Activated CD8-positive, alpha-beta memory T cell treated with anti-CD3 and anti-CD28 coated beads, Interleukin-2, amount 10 ng/mL, durations not matched to agents 7 days and 5 days (primary cell): ENCODE measurements around the gene GHRL. TPM values are rescaled to one million over a fixed set of nuclear protein-coding genes. Genes with fewer than 3 reads are reported as not detected.

Experiments
- ATAC-seq: fragments of 150-1000 bp; cut with Tn5 transposase; one replicate; pipeline ENCODE4 v1.10.0; 2021; ENCODE audit warnings: moderate library complexity
- CTCF ChIA-PET: fragments of 350-600 bp; sonication (Branson Sonifier 250); formaldehyde crosslinking; loops from one replicate; lab custom pipeline; 2021; ENCODE audit warnings: antibody characterized with exemption; lab: Charles Lee
- DNase-seq: peaks from one replicate; pipeline ENCODE4 v3.0.0-alpha.2; 2020
- H3K27ac Mint-ChIP-seq: one replicate; pipeline ENCODE4 v1.8.0; 2021; ENCODE audit warnings: mild to moderate bottlenecking, mixed read lengths
- H3K27me3 Mint-ChIP-seq: one replicate; pipeline ENCODE4 v1.8.0; 2021; ENCODE audit warnings: mixed read lengths
- H3K36me3 Mint-ChIP-seq: one replicate; pipeline ENCODE4 v1.8.0; 2021; ENCODE audit warnings: mild to moderate bottlenecking, mixed read lengths
- H3K4me1 Mint-ChIP-seq: one replicate; pipeline ENCODE4 v1.8.0; 2021; ENCODE audit warnings: mixed read lengths
- H3K4me3 Mint-ChIP-seq: one replicate; pipeline ENCODE4 v1.8.0; 2021; ENCODE audit warnings: mild to moderate bottlenecking, moderate library complexity, mixed read lengths
- H3K9me3 Mint-ChIP-seq: one replicate; pipeline ENCODE4 v1.8.0; 2022; ENCODE audit warnings: low read depth, mixed read lengths
- total RNA-seq, 2 experiments: library from RNA; stranded (reverse); gene quantifications; one replicate each; pipeline ENCODE4 v1.2.3, GENCODE V29; 2021

GHRL gene
- total RNA-seq, 2 experiments from 2014 or later = 0.77 TPM; not detected in 1

GRCh38 chr3:10319804-10320203 is 27.1 kb upstream of the GHRL start:
- CTCF ChIA-PET = interaction anchor here (1.9 to 3.0 kb wide), 2 partner anchors 25 to 816 kb away, joined by 5 to 11 read pairs; no protein-coding TSS in a partner anchor
- H3K4me3 Mint-ChIP-seq = peak overlapping the region; percentile 90

GRCh38 chr3:10319251-10319650 is 26.5 kb upstream of the GHRL start:
- Mint-ChIP-seq H3K4me1 (peaks cover 24% of the 10 kb centered on the region), H3K27ac (peak overlapping the region; percentile 42), H3K9me3 (no peaks in the 10 kb centered on the region), H3K27me3 (no peaks in the 10 kb centered on the region), H3K4me3 (peak overlapping the region; percentile 50), H3K36me3 (peaks cover 6% of the 10 kb centered on the region)
- DNase-seq (no peak), ATAC-seq (no peak)
- CTCF ChIA-PET = no interaction called here

More at GRCh38 chr3:10319804-10320203, 27.1 kb upstream of the GHRL start:
- H3K9me3 Mint-ChIP-seq = no peaks in the 10 kb centered on the region
- peaks cover 24% of the 10 kb centered on the region for H3K4me1 Mint-ChIP-seq
- ATAC-seq (no peak), DNase-seq (no peak)
- peaks cover 5% of the 10 kb centered on the region for H3K27me3 Mint-ChIP-seq
- peak overlapping the region; percentile 85 for H3K27ac Mint-ChIP-seq
- peaks cover 2% of the 10 kb centered on the region for H3K36me3 Mint-ChIP-seq

- no peaks in the 10 kb centered on the region for H3K27me3 Mint-ChIP-seq
- ATAC-seq = no peak
Observed at GRCh38 chr3:10317961-10318350, 25.2 kb upstream of the GHRL start.

GRCh38 chr3:10317311-10317960 is 24.7 kb upstream of the GHRL start:
- peaks cover 26% of the 10 kb centered on the region for H3K4me1 Mint-ChIP-seq
- H3K27ac Mint-ChIP-seq = no peak overlapping the region
- no peak overlapping the region for H3K4me3 Mint-ChIP-seq
- no peaks in the 10 kb centered on the region for H3K9me3 Mint-ChIP-seq
- no peaks in the 10 kb centered on the region for H3K27me3 Mint-ChIP-seq
- ATAC-seq (no peak), DNase-seq (no peak)
- CTCF ChIA-PET = interaction anchor here (0.8 to 1.0 kb wide), 2 partner anchors 385 to 432 kb away, joined by 3 read pairs; no protein-coding TSS in a partner anchor
- peaks cover 11% of the 10 kb centered on the region for H3K36me3 Mint-ChIP-seq

More at GRCh38 chr3:10317961-10318350, 25.2 kb upstream of the GHRL start:
- Mint-ChIP-seq H3K9me3 (no peaks in the 10 kb centered on the region), H3K27ac (no peak overlapping the region), H3K36me3 (peaks cover 8% of the 10 kb centered on the region), H3K4me1 (peaks cover 26% of the 10 kb centered on the region), H3K4me3 (no peak overlapping the region)
- DNase-seq = no peak
- CTCF ChIA-PET = no interaction called here

- CTCF ChIA-PET = interaction anchor here (0.9 kb wide), 1 partner anchor 382 kb away, joined by 4 read pairs; the partner anchor contains the start of gene CRELD1
Observed at GRCh38 chr3:10315771-10316344, 23.1 kb upstream of the GHRL start.

GRCh38 chr3:10315101-10315500 is 22.4 kb upstream of the GHRL start:
- Mint-ChIP-seq H3K36me3 (peaks cover 20% of the 10 kb centered on the region), H3K4me3 (no peak overlapping the region), H3K4me1 (peaks cover 28% of the 10 kb centered on the region), H3K27ac (no peak overlapping the region), H3K9me3 (no peaks in the 10 kb centered on the region), H3K27me3 (no peaks in the 10 kb centered on the region)
- CTCF ChIA-PET = no interaction called here
- ATAC-seq (no peak), DNase-seq (no peak)

More at GRCh38 chr3:10315771-10316344, 23.1 kb upstream of the GHRL start:
- H3K27me3 Mint-ChIP-seq = no peaks in the 10 kb centered on the region
- H3K27ac Mint-ChIP-seq = no peak overlapping the region
- no peaks in the 10 kb centered on the region for H3K9me3 Mint-ChIP-seq
- no peak overlapping the region for H3K4me3 Mint-ChIP-seq
- ATAC-seq = no peak
- peaks cover 24% of the 10 kb centered on the region for H3K4me1 Mint-ChIP-seq
- H3K36me3 Mint-ChIP-seq = peaks cover 13% of the 10 kb centered on the region
- no peak for DNase-seq

- DNase-seq (no peak), ATAC-seq (no peak)
- H3K27ac Mint-ChIP-seq = no peak overlapping the region
- peaks cover 14% of the 10 kb centered on the region for H3K4me1 Mint-ChIP-seq
- peaks cover 31% of the 10 kb centered on the region for H3K36me3 Mint-ChIP-seq
- no peaks in the 10 kb centered on the region for H3K27me3 Mint-ChIP-seq
- CTCF ChIA-PET = no interaction called here
- no peak overlapping the region for H3K4me3 Mint-ChIP-seq
- H3K9me3 Mint-ChIP-seq = no peaks in the 10 kb centered on the region
Observed at GRCh38 chr3:10312861-10313260, 20.1 kb upstream of the GHRL start.

- H3K36me3 Mint-ChIP-seq = peaks cover 35% of the 10 kb centered on the region
- DNase-seq = no peak
- ATAC-seq = peak; percentile 20
- peaks cover 14% of the 10 kb centered on the region for H3K4me1 Mint-ChIP-seq
- no peaks in the 10 kb centered on the region for H3K9me3 Mint-ChIP-seq
- H3K27me3 Mint-ChIP-seq = no peaks in the 10 kb centered on the region
- no peak overlapping the region for H3K4me3 Mint-ChIP-seq
- CTCF ChIA-PET = no interaction called here
- no peak overlapping the region for H3K27ac Mint-ChIP-seq
Observed at GRCh38 chr3:10312391-10312790, 19.6 kb upstream of the GHRL start.

GRCh38 chr3:10311710-10312109 is 19.0 kb upstream of the GHRL start:
- Mint-ChIP-seq H3K4me3 (no peak overlapping the region), H3K27me3 (no peaks in the 10 kb centered on the region), H3K4me1 (peaks cover 14% of the 10 kb centered on the region), H3K9me3 (no peaks in the 10 kb centered on the region), H3K36me3 (peaks cover 36% of the 10 kb centered on the region), H3K27ac (no peak overlapping the region)
- no peak for DNase-seq
- ATAC-seq = no peak
- CTCF ChIA-PET = no interaction called here

- ATAC-seq = no peak
- Mint-ChIP-seq H3K9me3 (no peaks in the 10 kb centered on the region), H3K27me3 (no peaks in the 10 kb centered on the region), H3K27ac (peak overlapping the region; percentile 16), H3K4me1 (peaks cover 14% of the 10 kb centered on the region), H3K4me3 (no peak overlapping the region), H3K36me3 (peaks cover 40% of the 10 kb centered on the region)
- CTCF ChIA-PET = interaction anchor here (1.5 kb wide), 1 partner anchor 10 kb away, joined by 5 read pairs; the partner anchor contains the start of gene SEC13
- DNase-seq = no peak
Observed at GRCh38 chr3:10310578-10310977, 17.8 kb upstream of the GHRL start.

- H3K9me3 Mint-ChIP-seq = no peaks in the 10 kb centered on the region
- no peak overlapping the region for H3K4me3 Mint-ChIP-seq
- peaks cover 14% of the 10 kb centered on the region for H3K4me1 Mint-ChIP-seq
- CTCF ChIA-PET = interaction anchor here (1.5 kb wide), 1 partner anchor 11 kb away, joined by 5 read pairs; the partner anchor contains the start of gene SEC13
- no peak overlapping the region for H3K27ac Mint-ChIP-seq
- peaks cover 43% of the 10 kb centered on the region for H3K36me3 Mint-ChIP-seq
- ATAC-seq (no peak), DNase-seq (no peak)
- H3K27me3 Mint-ChIP-seq = no peaks in the 10 kb centered on the region
Observed at GRCh38 chr3:10309736-10310135, 17.0 kb upstream of the GHRL start.

GRCh38 chr3:10308678-10309077 is 15.9 kb upstream of the GHRL start:
- Mint-ChIP-seq H3K4me1 (peaks cover 14% of the 10 kb centered on the region), H3K9me3 (no peaks in the 10 kb centered on the region), H3K4me3 (no peak overlapping the region), H3K27me3 (no peaks in the 10 kb centered on the region), H3K36me3 (peaks cover 43% of the 10 kb centered on the region), H3K27ac (no peak overlapping the region)
- CTCF ChIA-PET = no interaction called here
- ATAC-seq = no peak
- no peak for DNase-seq

GRCh38 chr3:10306156-10306555 is 13.4 kb upstream of the GHRL start:
- no peak for ATAC-seq
- Mint-ChIP-seq H3K4me1 (peaks cover 12% of the 10 kb centered on the region), H3K9me3 (no peaks in the 10 kb centered on the region), H3K36me3 (peaks cover 48% of the 10 kb centered on the region), H3K4me3 (no peak overlapping the region), H3K27ac (no peak overlapping the region), H3K27me3 (no peaks in the 10 kb centered on the region)
- CTCF ChIA-PET = interaction anchor here (0.6 kb wide), 1 partner anchor 10 kb away, joined by 4 read pairs; no protein-coding TSS in a partner anchor
- DNase-seq = no peak
